NCI-H1105 (cell line): ENCODE data around the gene CLIC6.
"Not testable (repeated sequence)": the region's sequence is repeated elsewhere in the genome, so short reads cannot be mapped to it uniquely, and the experiment has no call there.

Source experiments
- DNase-seq: peaks from one replicate; lab custom pipeline; 2025; lab: John Stamatoyannopoulos, UW

The CLIC6 gene

DNA sequence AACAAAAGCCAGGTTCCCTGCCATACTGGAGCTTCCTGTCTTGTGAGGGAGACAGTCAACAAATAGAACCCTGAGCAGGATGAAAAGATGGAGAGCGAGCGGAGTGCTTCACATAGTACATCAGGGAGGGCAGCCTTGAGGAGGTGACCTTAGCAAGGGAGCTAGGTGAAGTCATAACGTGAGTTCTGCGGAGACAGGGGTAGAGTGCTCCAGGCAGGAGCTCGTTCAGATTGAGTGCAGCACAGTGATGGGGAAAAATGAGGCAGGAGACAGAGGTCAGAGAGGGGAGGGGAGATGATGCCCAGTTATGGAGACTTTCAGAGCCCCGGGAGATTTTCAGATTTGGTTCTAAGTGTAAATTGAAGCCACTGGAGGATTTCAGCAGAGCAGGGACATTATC lies 15.3 kb upstream of the CLIC6 start:
- no peak for DNase-seq

DNA sequence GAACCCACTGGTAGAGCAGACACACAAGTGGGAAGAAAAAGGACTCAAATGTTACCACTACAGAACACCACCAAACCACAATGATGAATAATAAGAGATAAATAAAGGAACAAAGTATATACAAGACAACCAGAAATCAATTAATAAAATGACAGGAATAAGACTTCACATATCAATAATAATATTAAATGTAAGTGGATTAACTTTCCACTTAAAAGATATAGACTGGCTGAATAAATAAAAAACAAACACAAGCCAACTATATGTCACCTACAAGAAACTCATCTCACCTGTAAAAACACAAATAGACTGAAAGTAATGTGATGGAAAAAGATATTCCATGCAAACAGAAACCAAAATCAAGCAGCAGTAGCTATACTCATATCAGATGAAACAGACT lies 6.9 kb upstream of the CLIC6 start:
- DNase-seq = no peak

DNA sequence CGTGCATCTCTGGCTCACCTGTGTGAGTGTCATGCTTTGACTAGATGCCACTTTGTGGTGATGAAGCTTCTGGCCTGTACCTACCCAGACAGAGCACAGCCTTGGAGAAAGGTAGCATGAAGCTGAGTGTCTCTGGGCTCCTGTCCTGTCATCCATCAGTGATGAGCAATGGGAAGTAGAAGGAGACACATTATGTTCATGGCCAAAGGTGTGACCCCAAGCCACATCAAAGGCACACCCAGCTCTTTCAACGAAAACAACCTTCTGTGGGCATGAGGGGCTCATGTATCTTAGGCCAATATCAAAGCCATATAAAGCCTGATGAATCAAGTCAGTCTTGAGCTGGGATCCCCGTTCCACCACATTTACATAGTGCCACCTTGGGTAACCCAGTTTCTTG lies 1.0 kb upstream of the CLIC6 start:
- DNase-seq = no peak

DNA sequence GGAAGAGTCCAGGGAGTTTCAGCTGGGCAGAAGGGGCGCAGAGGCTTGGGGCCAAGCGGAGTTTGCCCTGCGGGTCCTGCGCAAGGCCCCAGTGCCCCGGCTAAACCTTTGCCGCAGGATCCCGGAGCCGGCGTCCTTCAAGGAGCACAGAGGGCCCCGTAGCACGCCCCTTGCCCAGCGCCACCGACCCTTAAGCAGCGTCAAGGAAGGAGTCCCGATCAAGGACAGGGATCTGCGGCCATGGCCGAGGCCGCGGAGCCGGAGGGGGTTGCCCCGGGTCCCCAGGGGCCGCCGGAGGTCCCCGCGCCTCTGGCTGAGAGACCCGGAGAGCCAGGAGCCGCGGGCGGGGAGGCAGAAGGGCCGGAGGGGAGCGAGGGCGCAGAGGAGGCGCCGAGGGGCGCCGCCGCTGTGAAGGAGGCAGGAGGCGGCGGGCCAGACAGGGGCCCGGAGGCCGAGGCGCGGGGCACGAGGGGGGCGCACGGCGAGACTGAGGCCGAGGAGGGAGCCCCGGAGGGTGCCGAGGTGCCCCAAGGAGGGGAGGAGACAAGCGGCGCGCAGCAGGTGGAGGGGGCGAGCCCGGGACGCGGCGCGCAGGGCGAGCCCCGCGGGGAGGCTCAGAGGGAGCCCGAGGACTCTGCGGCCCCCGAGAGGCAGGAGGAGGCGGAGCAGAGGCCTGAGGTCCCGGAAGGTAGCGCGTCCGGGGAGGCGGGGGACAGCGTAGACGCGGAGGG lies 520 bp downstream of the CLIC6 start:
- no peak for DNase-seq

DNA sequence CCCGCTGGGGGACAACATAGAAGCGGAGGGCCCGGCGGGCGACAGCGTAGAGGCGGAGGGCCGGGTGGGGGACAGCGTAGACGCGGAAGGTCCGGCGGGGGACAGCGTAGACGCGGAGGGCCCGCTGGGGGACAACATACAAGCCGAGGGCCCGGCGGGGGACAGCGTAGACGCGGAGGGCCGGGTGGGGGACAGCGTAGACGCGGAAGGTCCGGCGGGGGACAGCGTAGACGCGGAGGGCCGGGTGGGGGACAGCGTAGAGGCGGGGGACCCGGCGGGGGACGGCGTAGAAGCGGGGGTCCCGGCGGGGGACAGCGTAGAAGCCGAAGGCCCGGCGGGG lies 1.1 kb downstream of the CLIC6 start:
- not testable (repeated sequence) for DNase-seq

DNA sequence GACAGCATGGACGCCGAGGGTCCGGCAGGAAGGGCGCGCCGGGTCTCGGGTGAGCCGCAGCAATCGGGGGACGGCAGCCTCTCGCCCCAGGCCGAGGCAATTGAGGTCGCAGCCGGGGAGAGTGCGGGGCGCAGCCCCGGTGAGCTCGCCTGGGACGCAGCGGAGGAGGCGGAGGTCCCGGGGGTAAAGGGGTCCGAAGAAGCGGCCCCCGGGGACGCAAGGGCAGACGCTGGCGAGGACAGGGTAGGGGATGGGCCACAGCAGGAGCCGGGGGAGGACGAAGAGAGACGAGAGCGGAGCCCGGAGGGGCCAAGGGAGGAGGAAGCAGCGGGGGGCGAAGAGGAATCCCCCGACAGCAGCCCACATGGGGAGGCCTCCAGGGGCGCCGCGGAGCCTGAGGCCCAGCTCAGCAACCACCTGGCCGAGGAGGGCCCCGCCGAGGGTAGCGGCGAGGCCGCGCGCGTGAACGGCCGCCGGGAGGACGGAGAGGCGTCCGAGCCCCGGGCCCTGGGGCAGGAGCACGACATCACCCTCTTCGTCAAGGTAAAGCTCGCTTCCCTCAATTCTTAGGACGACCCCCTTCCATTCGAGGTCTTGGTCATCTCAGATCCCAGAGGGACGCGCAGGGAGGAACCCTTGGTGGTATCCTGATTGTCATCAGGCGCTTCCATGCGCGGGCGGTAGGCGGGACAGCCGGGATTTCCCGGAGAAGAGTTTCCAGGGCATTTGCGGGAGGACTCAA lies 1.6 kb downstream of the CLIC6 start:
- DNase-seq = no peak

DNA sequence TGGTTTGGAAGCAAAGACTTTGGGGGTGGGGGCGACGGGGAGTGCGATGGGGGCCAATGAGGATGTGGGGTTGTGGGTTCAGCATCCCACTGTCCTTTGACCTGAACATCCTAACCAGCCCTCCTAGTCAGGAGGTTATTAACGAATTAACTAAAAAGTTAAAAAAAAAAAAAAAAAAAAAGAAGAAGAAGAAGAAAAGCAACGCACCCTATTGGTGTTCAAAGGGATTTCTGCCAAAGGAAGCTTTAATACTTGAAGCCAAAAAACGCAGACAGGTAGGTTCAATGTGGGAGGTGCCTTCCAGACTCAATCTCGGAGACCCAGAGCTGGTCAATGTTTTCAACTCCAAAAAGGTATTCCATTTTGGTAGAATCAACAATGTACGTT lies 2.2 kb downstream of the CLIC6 start:
- DNase-seq = no peak

DNA sequence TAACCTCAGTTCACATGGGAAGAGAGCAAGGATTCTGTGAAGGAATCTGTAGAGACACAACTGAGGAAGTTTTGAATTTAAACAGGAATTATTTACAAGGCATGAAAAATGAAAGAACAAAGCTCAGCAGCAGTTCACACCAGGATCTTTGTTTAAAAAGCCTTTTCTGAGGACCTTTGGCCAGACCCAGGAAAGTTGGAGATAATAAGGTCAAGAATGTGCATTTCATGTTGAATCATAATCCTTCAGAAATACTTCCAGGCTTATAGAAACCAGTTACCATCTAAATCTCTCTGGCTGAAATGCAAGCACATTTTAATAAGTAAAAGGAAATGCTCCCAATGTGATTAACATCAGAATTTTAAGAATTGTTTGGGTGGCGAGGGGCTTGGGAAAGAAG lies 2.7 kb downstream of the CLIC6 start:
- DNase-seq = no peak

DNA sequence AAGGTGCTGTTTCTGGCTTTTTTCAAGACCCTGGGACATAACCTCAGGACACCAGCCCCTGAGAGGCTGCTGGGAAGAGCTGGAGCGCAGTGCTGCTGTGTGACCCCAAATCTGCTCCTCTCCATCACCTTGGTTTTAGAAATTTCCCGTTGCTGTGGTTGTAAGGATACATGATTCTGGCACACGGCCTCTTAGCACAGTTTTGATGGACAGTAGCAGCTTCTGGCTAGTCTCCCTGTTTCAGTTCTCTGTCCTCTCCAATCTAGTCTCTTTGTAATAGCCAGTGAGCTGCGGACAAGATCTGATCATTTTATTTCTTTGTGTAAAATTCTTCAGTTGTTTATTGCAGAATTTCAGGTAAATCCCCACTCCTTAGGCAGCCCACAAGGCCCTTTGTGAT lies 3.1 kb downstream of the CLIC6 start:
- DNase-seq = no peak

DNA sequence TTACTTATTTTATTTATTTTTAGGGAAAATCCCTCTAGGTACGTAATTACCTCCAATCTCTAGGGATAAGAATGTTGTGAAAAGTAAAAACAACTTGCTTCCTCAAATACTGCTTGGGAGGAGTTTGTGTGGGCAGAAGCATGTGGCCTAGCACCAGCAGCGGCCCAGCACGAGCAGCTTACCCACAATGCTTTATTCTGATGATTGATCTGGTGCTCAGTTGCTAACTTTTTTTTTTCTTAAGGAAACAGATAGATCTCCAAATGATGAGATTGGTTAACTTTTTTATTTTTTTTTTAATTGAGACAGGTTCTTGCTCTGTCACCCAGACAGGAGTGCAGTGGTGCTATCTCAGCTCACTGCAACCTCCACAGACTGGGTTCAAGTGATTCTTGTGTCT lies 4.2 kb downstream of the CLIC6 start:
- no peak for DNase-seq

DNA sequence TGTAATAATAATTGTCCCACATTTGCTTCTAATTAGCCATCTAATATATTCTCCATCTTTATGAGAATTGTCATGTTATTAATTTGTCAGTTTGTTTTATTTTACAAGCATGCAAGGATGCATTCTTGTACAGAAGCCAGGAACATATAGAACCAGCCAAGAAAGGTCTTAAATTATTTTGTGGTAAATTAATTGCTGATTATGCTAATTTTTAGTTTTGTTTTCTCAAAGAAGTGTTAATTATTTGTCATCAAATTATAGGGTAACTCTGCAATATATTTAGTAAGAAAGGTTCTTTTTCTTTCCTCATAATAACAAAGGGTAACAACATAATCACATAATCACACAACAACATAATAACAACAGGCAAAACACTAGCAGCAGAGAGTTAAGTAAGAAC lies 5.7 kb downstream of the CLIC6 start:
- DNase-seq = no peak

DNA sequence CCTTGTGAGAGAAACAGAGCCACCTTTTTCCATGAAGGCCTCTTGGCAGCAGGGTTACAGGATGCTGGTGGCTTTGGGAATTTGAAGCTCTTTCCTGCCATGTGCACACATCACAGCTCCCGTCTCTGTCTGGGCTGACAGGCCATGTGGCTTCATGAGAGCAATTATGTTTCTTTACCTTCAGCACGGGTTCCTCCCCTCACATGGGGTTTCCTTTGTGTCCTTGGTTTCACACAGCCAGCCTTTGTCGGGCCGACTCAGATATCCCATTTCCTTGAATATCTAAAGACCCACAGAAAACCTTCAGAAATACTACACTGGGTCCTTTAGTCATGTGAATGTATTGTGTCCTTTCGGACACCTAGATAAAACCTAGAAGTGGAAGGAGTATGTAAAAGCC lies 7.1 kb downstream of the CLIC6 start:
- no peak for DNase-seq

DNA sequence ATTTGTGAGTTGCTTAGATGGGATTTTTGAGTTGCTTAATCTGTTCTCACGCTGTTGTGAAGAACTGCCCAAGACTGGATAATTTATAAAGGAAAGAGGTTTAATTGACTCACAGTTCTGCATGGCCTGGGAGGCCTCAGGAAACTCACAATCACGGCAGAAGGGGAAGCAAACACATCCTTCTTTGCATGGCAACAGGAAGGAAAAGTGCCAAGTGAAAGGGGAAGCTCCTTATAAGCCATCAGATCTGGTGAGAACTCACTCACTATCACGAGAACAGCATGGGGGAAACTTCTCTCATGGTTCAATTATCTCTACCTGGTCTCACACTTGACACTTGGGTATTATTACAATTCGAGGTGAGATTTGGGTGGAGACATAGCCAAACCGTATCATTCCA lies 10.3 kb downstream of the CLIC6 start:
- no peak for DNase-seq

DNA sequence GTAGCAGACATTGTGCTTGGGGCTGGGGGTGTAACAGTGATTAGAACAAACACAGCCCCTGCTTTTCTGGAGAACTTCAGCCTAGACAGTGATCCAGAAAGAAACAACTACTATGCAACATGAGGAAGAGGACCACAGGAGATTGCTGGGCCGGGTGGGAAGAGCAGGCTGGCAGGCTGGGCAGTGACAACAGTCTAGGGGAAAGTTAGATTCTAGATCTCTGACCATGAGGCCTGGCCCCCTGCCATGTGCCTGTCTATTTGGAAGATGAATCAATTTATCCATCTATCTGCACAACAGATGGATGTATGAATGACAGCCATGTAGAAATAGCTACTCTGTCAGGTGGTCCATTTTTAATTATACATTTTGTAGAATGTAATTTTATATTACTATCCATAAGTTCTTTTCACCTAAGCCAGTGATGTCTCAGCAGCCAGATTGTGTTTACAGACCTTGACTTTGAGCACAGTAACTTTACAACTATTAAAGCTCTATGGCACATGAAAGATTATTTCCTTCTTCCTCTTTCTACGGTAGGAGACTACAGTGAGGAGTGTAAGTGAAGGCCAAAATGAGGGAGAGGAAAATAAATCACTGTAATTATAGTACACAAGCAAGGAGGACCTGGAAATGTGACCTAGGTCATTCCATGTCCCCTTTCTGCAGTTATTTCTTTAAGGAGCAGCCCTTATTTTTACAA lies 15.5 kb downstream of the CLIC6 start:
- no peak for DNase-seq

DNA sequence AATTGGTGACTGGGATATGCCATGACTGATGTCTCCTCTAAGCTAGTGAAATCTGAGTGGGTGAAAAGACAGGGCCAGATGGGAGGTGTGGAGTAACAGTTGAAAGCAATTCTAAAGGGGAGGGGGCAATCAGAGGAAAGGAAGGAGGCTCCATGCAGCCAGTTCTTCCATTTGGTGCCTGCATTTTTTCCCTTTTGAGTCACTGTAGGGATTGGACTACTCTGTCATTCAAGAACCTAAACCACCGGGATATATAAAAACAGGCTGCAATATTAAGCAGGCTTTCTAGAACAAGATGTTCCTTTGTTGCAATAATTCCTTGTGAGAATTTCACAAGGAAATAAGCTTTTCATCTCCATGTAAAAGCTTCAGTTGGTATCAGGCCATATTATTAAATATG lies 18.3 kb downstream of the CLIC6 start:
- no peak for DNase-seq

DNA sequence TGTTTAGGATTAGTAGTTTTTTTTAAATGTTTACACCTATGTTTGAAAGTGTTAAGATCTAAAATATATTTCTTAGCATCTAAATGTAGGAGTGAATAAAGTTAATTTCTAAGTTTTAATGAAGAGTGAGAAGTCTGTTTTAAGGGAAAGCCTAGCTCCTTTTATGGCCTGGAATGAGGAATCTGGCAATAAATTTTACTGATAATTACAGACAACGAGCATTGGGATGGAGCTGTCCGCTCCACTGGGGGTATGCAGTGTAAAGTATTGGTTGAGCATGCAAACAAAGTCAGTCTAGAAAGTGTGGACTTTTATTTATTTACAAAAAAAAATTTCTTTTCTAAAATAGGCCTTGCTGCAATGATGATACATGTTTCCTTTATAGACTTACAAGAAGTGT lies 19.0 kb downstream of the CLIC6 start:
- no peak for DNase-seq

DNA sequence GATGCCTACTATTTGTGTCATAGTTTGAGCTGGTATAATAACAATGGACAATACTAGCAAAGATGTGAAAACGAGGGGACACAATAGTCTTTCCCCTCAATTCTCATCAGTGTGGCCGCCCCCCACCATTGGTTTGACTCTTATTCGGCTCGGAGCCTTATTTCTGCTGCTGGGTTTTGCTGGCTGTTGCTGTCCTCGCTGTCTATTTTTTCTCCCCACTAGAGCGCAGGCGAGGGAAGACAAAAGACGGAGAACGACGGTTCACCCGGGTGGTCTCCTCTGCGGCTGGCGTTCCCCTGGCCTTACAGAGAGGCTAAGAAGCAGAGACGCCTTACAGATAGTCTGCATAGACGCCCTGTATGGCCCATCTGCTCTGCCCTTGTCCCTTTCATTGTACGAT lies 19.4 kb downstream of the CLIC6 start:
- peak; percentile 5 for DNase-seq

DNA sequence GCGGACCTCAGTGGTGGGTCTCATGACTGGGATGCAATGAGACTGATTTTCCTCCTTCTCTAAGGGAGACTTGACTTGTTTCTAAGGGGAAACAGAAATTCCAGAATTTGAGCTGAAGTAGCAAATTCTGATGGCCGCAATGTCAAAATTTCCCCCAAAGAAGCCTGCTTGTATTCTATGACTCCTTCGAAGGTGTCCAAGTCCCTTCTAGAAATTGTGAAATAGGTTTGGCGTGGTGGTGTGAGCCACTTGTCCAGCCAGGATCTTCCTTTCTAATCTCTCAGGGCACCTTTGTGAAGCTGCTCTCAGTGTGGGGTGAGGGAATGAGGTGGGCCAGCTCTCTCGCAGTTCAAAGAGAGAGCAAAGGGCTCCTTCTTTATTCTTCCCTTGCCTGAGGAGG lies 19.9 kb downstream of the CLIC6 start:
- DNase-seq = no peak

DNA sequence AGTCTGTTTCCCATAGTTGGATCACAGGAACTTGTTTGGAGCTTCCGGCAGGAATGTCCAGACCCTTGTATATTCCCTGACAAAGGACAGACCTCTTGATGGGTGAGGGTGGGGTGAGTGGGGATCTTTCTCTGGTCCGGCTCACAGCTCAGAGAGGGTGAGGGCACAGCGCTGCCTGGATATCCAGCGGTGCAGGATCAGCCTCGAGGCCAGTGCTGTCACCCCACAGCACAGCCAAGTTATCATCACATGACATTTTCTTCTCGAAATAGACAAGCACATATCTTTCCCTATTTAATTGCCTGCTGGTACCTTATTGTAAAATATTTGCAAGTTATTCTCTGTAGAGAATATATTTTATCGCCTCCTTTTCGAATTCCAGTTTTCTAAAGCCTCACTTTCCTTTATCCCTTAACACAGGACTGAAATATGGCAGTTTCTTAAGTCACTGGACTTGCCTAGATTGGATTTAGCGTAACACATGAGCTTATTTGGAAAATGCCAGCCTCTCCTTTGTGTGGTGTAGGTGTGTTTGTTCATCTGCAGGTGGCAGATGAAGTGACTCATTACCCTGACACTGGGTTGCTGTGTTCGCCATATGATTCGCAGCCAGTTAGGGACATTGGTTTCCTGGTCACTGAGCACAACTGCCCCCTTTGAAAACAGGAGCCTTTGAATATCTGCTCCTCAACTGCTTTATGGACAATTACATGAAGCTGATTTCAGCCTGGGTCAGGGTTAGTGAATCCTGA lies 21.4 kb downstream of the CLIC6 start:
- peak; percentile 60 for DNase-seq

DNA sequence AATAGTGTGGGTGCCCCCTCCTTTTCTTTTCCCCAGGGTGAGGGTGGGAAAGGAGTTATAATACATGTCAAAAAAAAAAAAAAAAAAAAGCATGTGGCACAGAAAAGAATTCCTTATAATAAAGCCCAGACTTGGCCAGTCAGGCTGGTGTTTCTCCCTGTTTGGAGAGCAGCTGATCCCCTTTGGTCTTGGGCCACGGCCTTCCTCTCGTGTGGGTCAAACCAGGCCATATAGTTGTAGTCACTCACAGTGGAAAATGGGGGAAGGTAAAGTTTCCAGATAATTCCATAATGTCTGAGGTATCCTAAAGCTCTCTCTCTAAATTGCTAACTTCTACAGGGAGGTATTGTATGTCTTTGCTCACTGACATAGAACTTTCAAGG lies 22.0 kb downstream of the CLIC6 start:
- DNase-seq = no peak

DNA sequence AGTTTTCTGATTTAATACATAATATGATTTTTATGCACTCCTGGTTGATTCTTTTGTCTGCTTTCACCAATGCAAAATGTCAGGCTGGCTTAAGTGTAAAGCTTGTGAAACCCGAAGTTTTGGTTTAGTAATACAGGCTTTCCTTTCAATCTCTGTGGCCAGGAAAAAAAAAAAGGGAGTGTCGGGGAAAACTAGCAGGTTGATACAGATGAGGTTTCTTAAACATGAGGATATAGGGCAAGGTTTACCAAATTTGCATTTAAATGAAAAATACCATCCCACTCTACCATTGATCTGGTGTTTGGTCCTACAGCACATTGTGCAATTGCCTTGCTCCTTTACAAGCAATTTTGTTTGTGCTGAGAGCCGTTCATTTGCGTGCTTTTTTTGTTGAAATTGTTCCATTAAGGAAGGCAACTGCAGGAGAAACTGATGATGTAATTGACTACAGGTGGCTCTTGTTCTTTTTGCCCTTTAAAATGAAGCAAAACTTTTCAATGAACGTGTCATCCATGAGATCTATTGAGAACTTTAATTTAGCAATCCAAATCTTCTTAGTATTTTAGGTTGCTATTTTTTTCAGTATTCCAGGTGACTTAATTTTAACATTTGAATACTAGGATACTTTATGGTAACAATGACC lies 22.7 kb downstream of the CLIC6 start:
- no peak for DNase-seq

DNA sequence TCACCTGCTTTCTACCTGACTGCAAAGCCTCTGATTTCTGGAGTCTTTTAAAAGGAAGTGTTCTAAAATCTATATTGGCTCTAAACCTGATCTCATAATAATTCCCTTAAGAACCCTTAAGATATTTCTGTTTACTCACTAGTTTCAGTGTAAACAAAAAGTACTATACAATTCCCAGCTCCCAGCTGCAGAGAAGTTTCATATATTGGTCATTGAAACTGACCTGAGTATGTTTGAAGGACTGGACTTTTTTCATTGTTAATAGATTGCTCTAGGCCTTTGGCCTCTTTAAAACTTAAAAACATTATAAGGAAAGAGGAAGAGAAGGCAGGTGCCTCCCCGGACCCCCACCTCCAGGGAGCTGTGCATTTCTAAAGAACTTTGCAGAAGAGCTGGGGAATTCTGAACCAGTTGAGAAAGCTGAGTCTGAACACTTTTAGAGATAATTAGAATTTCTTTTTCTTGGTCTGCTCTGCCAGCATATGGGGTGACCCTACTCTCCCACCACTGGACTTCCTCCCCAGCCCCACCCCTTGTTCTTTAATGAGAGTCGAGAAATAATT lies 23.7 kb downstream of the CLIC6 start:
- no peak for DNase-seq
